Hepatocyte (in vitro differentiated cells): ENCODE results near the gene LDB3.

Experiments used
- CTCF ChIP-seq: fragments of 200-600 bp; sonication (generic); IDR thresholded peaks from 2 replicates; pipeline ENCODE4 v1.5.1; 2016; ENCODE audit warnings: antibody characterized with exemption, mild to moderate bottlenecking; ENCODE audit not compliant: poor library complexity
- EZH2phosphoT487 ChIP-seq: fragments of 200-600 bp; sonication (generic); IDR thresholded peaks from one replicate; pipeline ENCODE4 v1.6.1; 2018; ENCODE audit warnings: antibody characterized with exemption, mild to moderate bottlenecking, low read depth, moderate library complexity; ENCODE audit not compliant: unreplicated experiment, severe bottlenecking

DNA sequence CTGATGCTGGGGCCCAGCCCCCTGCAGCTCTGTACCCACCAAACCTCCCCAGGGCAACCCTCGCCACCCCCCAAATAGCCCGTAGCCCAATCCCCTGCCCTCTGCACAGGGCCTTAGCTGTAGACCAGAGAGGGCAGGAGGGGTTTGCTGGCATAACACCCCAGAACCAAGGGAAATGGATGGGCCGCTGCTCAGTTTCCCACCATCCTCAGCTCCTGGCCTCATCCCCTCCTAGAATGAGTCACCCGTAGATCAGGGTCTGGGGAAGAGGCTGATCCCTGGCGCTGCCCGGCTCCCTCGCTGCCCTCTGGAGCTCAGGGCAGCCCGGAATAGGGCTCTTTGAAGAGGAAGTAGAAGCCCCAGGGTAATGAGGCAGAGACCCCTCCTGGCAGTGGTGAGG is 31.2 kb downstream of the LDB3 start:
- no peak for TF ChIP-seq CTCF
- TF ChIP-seq EZH2phosphoT487 = no peak
